Gastroesophageal sphincter (tissue), 3 donors: ENCODE results near the gene CFAP74.

Source experiments
- POLR2A ChIP-seq, 2 donors: fragments of 450-650 bp; IDR thresholded peaks; one replicate each; pipeline ENCODE4 v1.6.1; 2017; ENCODE audit warnings: antibody characterized with exemption in 2 of 2, mild to moderate bottlenecking in 2 of 2, moderate library complexity in 1 of 2
- POLR2AphosphoS5 ChIP-seq: sonication (generic); formaldehyde crosslinking; IDR thresholded peaks from one replicate; pipeline ENCODE4 v1.6.1; 2017; ENCODE audit warnings: antibody characterized with exemption
- TF ChIP-seq, protein P1 (sequence below), 4 experiments: fragments of 200-600 bp in 2 of 4; fragments of 450-650 bp in 2 of 4; sonication (generic) in 1 of 4; IDR thresholded peaks; one replicate each; pipeline ENCODE4 v1.5.1; 2017 to 2019; ENCODE audit warnings: antibody characterized with exemption in 4 of 4, mild to moderate bottlenecking in 2 of 4, moderate library complexity in 2 of 4

DNA sequence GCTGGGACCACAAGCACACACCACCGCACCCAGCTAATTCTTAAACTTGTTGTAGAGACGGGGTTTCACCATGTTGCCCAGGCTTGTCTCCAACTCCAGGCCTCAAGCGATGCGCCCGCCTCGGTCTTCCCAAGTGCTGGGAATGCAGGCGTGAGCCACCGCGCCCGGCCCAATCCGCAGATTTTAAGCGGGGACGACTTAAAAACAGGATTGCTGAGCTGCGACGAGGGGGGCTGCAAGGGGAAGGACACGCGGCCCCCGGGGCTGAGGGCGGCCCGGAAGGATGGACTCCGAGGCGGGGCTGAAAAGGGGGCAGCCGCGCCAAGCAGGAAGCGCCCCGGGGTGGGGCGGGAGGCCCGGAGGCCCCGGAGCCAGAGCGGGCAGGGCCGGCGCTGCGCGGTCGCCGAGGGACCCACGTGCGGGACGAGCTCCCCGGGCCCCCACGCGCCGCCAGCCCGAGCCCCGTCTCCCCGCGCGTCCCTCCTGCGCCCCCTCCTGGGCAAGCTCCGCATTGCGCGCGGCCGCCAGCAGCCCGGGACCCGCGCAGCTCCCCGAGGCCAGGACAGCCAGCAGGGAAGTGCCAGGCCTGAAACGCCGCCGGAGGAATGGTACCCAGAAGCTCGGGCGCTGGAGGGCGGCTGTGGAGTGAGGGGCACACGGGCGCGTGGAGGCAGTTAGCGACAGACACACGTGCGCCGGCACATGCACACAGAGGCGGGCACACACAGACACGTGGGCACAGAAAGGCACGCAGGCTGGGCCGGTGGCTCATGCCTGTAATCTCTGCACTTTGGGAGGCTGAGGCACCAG is 41.1 kb upstream of the CFAP74 start:
- TF ChIP-seq POLR2AphosphoS5, result no peak
- TF ChIP-seq, protein P1, sequence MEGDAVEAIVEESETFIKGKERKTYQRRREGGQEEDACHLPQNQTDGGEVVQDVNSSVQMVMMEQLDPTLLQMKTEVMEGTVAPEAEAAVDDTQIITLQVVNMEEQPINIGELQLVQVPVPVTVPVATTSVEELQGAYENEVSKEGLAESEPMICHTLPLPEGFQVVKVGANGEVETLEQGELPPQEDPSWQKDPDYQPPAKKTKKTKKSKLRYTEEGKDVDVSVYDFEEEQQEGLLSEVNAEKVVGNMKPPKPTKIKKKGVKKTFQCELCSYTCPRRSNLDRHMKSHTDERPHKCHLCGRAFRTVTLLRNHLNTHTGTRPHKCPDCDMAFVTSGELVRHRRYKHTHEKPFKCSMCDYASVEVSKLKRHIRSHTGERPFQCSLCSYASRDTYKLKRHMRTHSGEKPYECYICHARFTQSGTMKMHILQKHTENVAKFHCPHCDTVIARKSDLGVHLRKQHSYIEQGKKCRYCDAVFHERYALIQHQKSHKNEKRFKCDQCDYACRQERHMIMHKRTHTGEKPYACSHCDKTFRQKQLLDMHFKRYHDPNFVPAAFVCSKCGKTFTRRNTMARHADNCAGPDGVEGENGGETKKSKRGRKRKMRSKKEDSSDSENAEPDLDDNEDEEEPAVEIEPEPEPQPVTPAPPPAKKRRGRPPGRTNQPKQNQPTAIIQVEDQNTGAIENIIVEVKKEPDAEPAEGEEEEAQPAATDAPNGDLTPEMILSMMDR (IDR thresholded peaks at IDR 0.05), result peak in 3 of 4 experiments; percentile 86 to 94 (median 89)
- no peak for TF ChIP-seq POLR2A (IDR thresholded peaks at IDR 0.05)
